Cardiac muscle cell (in vitro differentiated cells and primary cell): ENCODE results near the gene PRKCH. TPM values are rescaled to one million over a fixed set of nuclear protein-coding genes. Genes with fewer than 3 reads are reported as not detected.

Experiments
- DNase-seq, 2 donors: peaks; one replicate each; pipeline versions ENCODE4 v3.0.0 to v3.0.0-alpha.2; 2010 to 2017; ENCODE audit warnings: low read depth in 1 of 2, low spot score in 1 of 2
- H3K27ac ChIP-seq: fragments of 200-600 bp; sonication (generic); 2 replicates; pipeline ENCODE4 v1.5.1; 2016
- H3K27me3 ChIP-seq: fragments of 200-600 bp; sonication (generic); 2 replicates; pipeline ENCODE4 v1.6.0; 2016; ENCODE audit warnings: control low read depth
- H3K36me3 ChIP-seq: fragments of 200-600 bp; sonication (generic); 2 replicates; pipeline ENCODE4 v1.5.1; 2016; ENCODE audit warnings: control low read depth
- H3K4me1 ChIP-seq: fragments of 200-600 bp; sonication (generic); 2 replicates; pipeline ENCODE4 v1.8.1; 2017; ENCODE audit warnings: low read depth, mild to moderate bottlenecking, mixed run types
- H3K4me3 ChIP-seq: fragments of 200-600 bp; sonication (generic); 2 replicates; pipeline ENCODE4 v1.5.1; 2016; ENCODE audit warnings: mild to moderate bottlenecking
- H3K9me3 ChIP-seq: fragments of 200-600 bp; sonication (generic); 2 replicates; pipeline ENCODE4 v1.5.1; 2017; ENCODE audit warnings: low read depth, mild to moderate bottlenecking, control low read depth
- CTCF ChIP-seq: IDR thresholded peaks from 2 replicates; pipeline ENCODE4 v1.5.1; 2012; ENCODE audit warnings: low read depth, mild to moderate bottlenecking, low read length
- polyA plus RNA-seq: library from polyadenylated mRNA; unstranded; fragments of >200 nt; fragmentation: Nextera tagmentation; extraction: Ambion mirVana; gene quantifications from 2 replicates; pipeline ENCODE4 v1.2.1, GENCODE V29; 2016
- total RNA-seq: library from RNA; depleted of rRNA; stranded (reverse); fragments of >200 nt; gene quantifications from 2 replicates; pipeline ENCODE4 v1.2.3, GENCODE V29; 2016

The PRKCH gene
- total and polyA plus RNA-seq, 2 experiments from 2014 or later: 51.0 to 128 TPM

- no peak overlapping the region for H3K4me3 ChIP-seq
- DNase-seq: no peak
- TF ChIP-seq CTCF: no peak
- H3K4me1 ChIP-seq: peaks cover 49% of the 10 kb centered on the region
- H3K27me3 ChIP-seq: no peaks in the 10 kb centered on the region
- H3K27ac ChIP-seq: no peak overlapping the region
- H3K36me3 ChIP-seq: no peaks in the 10 kb centered on the region
- H3K9me3 ChIP-seq: no peaks in the 10 kb centered on the region
These were observed 14.4 kb downstream of the PRKCH start for GRCh38 chr14:61335671-61336275.

GRCh38 chr14:61337893-61338292 is 16.5 kb downstream of the PRKCH start:
- H3K36me3 ChIP-seq: no peaks in the 10 kb centered on the region
- TF ChIP-seq CTCF: no peak
- no peak for DNase-seq

GRCh38 chr14:61338457-61338856 is 17.1 kb downstream of the PRKCH start:
- no peaks in the 10 kb centered on the region for H3K36me3 ChIP-seq
- H3K27me3 ChIP-seq: no peaks in the 10 kb centered on the region
- H3K27ac ChIP-seq: peak overlapping the region; percentile 79
- no peak overlapping the region for H3K4me3 ChIP-seq
- TF ChIP-seq CTCF: no peak
- no peak for DNase-seq
- H3K4me1 ChIP-seq: peaks cover 58% of the 10 kb centered on the region
- H3K9me3 ChIP-seq: no peaks in the 10 kb centered on the region

More at GRCh38 chr14:61337893-61338292, 16.5 kb downstream of the PRKCH start:
- Histone ChIP-seq H3K4me3 (no peak overlapping the region), H3K9me3 (no peaks in the 10 kb centered on the region), H3K27me3 (no peaks in the 10 kb centered on the region), H3K4me1 (peaks cover 58% of the 10 kb centered on the region), H3K27ac (peak overlapping the region; percentile 79)

GRCh38 chr14:61341275-61342206 is 20.2 kb downstream of the PRKCH start:
- no peak overlapping the region for H3K4me3 ChIP-seq
- TF ChIP-seq CTCF: no peak
- H3K27me3 ChIP-seq: no peaks in the 10 kb centered on the region
- DNase-seq: no peak
- H3K9me3 ChIP-seq: no peaks in the 10 kb centered on the region
- H3K36me3 ChIP-seq: no peaks in the 10 kb centered on the region
- peak overlapping the region; percentile 81 for H3K27ac ChIP-seq
- H3K4me1 ChIP-seq: peaks cover 65% of the 10 kb centered on the region

GRCh38 chr14:61342486-61342885 is 21.1 kb downstream of the PRKCH start:
- TF ChIP-seq CTCF: no peak
- no peak for DNase-seq
- H3K27me3 ChIP-seq: no peaks in the 10 kb centered on the region
- H3K9me3 ChIP-seq: no peaks in the 10 kb centered on the region
- H3K4me3 ChIP-seq: no peak overlapping the region
- peaks cover 74% of the 10 kb centered on the region for H3K4me1 ChIP-seq
- no peaks in the 10 kb centered on the region for H3K36me3 ChIP-seq
- H3K27ac ChIP-seq: peak overlapping the region; percentile 81
